Inflammatory macrophage (primary cell): ENCODE results near the gene EFNA3.

Source experiments
- DNase-seq, 2 donors: peaks; one replicate each; pipeline ENCODE4 v3.0.0-alpha.2; 2020 to 2022

The EFNA3 gene

GRCh38 chr1:155049651-155050559 lies 28.7 kb upstream of the EFNA3 start:
- DNase-seq = no peak

- DNase-seq = peak; percentile 91 to 92
Observed at GRCh38 chr1:155050560-155051341, 27.9 kb upstream of the EFNA3 start, which contains the start of gene ADAM15. ADAM15 (plus strand) TSS chr1:155051316; CDS start chr1:155051387, 71 bp downstream.

- no peak for DNase-seq
Observed at GRCh38 chr1:155051342-155051776, 27.3 kb upstream of the EFNA3 start.

- peak; percentile 47 to 55 for DNase-seq
Observed at GRCh38 chr1:155051777-155052398, 26.7 kb upstream of the EFNA3 start.

GRCh38 chr1:155052439-155053395 lies 25.9 kb upstream of the EFNA3 start:
- no peak for DNase-seq

- no peak for DNase-seq
Observed at GRCh38 chr1:155053531-155054105, 25.0 kb upstream of the EFNA3 start.

GRCh38 chr1:155057104-155057503 lies 21.5 kb upstream of the EFNA3 start:
- DNase-seq = no peak

GRCh38 chr1:155057788-155058211 lies 20.8 kb upstream of the EFNA3 start:
- no peak for DNase-seq

GRCh38 chr1:155060736-155061135 lies 17.9 kb upstream of the EFNA3 start:
- no peak for DNase-seq

GRCh38 chr1:155061381-155062150 lies 17.1 kb upstream of the EFNA3 start:
- peak; percentile 82 to 84 for DNase-seq

GRCh38 chr1:155062151-155062686 lies 16.4 kb upstream of the EFNA3 start:
- DNase-seq = no peak

GRCh38 chr1:155062702-155063411 lies 15.8 kb upstream of the EFNA3 start:
- DNase-seq = peak; percentile 52 to 53

GRCh38 chr1:155063550-155064110 lies 15.0 kb upstream of the EFNA3 start, which contains the start of gene EFNA4:
EFNA4 (plus strand) TSS chr1:155063740; CDS start chr1:155063824, 84 bp downstream.
- peak; percentile 80 to 81 for DNase-seq

GRCh38 chr1:155064111-155064831 lies 14.4 kb upstream of the EFNA3 start:
- DNase-seq = no peak

GRCh38 chr1:155064832-155065429 lies 13.7 kb upstream of the EFNA3 start:
- no peak for DNase-seq

GRCh38 chr1:155066777-155067176 lies 11.9 kb upstream of the EFNA3 start:
- DNase-seq = no peak

- DNase-seq = no peak
Observed at GRCh38 chr1:155068599-155068998, 10.0 kb upstream of the EFNA3 start.
